SH-SY5Y (cell line): ENCODE results near the gene ARHGAP31.

Source experiments
- GATA2 ChIP-seq: IDR thresholded peaks from 2 replicates; pipeline ENCODE4 v1.6.1; 2011; ENCODE audit warnings: mild to moderate bottlenecking, low read depth, low read length
- GATA3 ChIP-seq: IDR thresholded peaks from 2 replicates; pipeline ENCODE4 v1.6.1; 2011; ENCODE audit warnings: low read depth, mild to moderate bottlenecking, low read length, moderate library complexity

GRCh38 chr3:119350114-119350513 is 55.9 kb downstream of the ARHGAP31 start:
- no peak for TF ChIP-seq GATA2
- TF ChIP-seq GATA3: no peak
